OCI-LY3 (cell line): Measurements from ENCODE around the gene CNGA1.

Source experiments
- H2AFZ ChIP-seq: fragments of 200-600, 300-600 bp; shearing (Covaris generic); 2 replicates; pipeline ENCODE4 v1.6.0; 2014; ENCODE audit warnings: antibody characterized with exemption, low read depth, low read length
- H3K27ac ChIP-seq: fragments of 200-600, 300-600 bp; sonication (generic); 2 replicates; pipeline ENCODE4 v1.5.1; 2014; ENCODE audit warnings: mild to moderate bottlenecking, low read length, moderate library complexity, mixed read lengths
- H3K27me3 ChIP-seq: fragments of 200-600, 300-600 bp; sonication (generic); 2 replicates; pipeline ENCODE4 v1.6.1; 2014; ENCODE audit warnings: low read depth, low read length, mixed read lengths
- H3K36me3 ChIP-seq: fragments of 200-600, 300-600 bp; sonication (generic); replicated peaks from 2 replicates; pipeline ENCODE3; 2014; ENCODE audit warnings: low read depth, low read length, mixed read lengths
- H3K4me1 ChIP-seq: fragments of 300-600, 200-600 bp; sonication (generic); 2 replicates; pipeline ENCODE4 v1.6.1; 2014; ENCODE audit warnings: low read length, mixed read lengths
- H3K4me2 ChIP-seq: fragments of 200-600, 300-600 bp; sonication (generic); 2 replicates; pipeline ENCODE4 v1.6.1; 2014; ENCODE audit warnings: low read length, mixed read lengths
- H3K4me3 ChIP-seq: fragments of 300-600, 200-600 bp; sonication (generic); 2 replicates; pipeline ENCODE4 v1.5.1; 2014; ENCODE audit warnings: antibody characterized with exemption, mild to moderate bottlenecking, low read length, moderate library complexity
- H3K79me2 ChIP-seq: fragments of 300-600, 200-600 bp; shearing (Covaris generic); 2 replicates; pipeline ENCODE4 v1.6.1; 2014; ENCODE audit warnings: mild to moderate bottlenecking, low read length, mixed read lengths
- H3K9ac ChIP-seq: fragments of 300-600, 200-600 bp; shearing (Covaris generic); 2 replicates; pipeline ENCODE4 v1.6.0; 2014; ENCODE audit warnings: mild to moderate bottlenecking, low read length, moderate library complexity
- H3K9me3 ChIP-seq: fragments of 200-600, 300-600 bp; shearing (Covaris generic); 2 replicates; pipeline ENCODE4 v1.6.1; 2014; ENCODE audit warnings: low read length, mixed read lengths; ENCODE audit not compliant: insufficient read depth
- H4K20me1 ChIP-seq: fragments of 200-600, 300-600 bp; sonication (generic); 2 replicates; pipeline ENCODE4 v1.6.1; 2016; ENCODE audit warnings: low read length, mixed read lengths; ENCODE audit not compliant: insufficient read depth
- EZH2phosphoT487 ChIP-seq: fragments of 200-600 bp; shearing (Covaris generic); IDR thresholded peaks from 2 replicates; pipeline ENCODE4 v1.6.1; 2018; ENCODE audit warnings: antibody characterized with exemption, mixed run types, low read depth
- TF ChIP-seq, protein P1 (sequence below): fragments of 200-600, 300-600 bp; sonication (generic); IDR thresholded peaks from 2 replicates; pipeline ENCODE4 v1.5.1; 2014; ENCODE audit warnings: antibody characterized with exemption, low read length, low read depth

The CNGA1 gene

GRCh38 chr4:47915378-47915777 is 101.1 kb downstream of the CNGA1 start:
- peak overlapping the region; percentile 64 for H3K9ac ChIP-seq
- peaks cover 35% of the 10 kb centered on the region for H3K4me1 ChIP-seq
- peak overlapping the region; percentile 92 for H3K4me2 ChIP-seq
- TF ChIP-seq, protein P1, sequence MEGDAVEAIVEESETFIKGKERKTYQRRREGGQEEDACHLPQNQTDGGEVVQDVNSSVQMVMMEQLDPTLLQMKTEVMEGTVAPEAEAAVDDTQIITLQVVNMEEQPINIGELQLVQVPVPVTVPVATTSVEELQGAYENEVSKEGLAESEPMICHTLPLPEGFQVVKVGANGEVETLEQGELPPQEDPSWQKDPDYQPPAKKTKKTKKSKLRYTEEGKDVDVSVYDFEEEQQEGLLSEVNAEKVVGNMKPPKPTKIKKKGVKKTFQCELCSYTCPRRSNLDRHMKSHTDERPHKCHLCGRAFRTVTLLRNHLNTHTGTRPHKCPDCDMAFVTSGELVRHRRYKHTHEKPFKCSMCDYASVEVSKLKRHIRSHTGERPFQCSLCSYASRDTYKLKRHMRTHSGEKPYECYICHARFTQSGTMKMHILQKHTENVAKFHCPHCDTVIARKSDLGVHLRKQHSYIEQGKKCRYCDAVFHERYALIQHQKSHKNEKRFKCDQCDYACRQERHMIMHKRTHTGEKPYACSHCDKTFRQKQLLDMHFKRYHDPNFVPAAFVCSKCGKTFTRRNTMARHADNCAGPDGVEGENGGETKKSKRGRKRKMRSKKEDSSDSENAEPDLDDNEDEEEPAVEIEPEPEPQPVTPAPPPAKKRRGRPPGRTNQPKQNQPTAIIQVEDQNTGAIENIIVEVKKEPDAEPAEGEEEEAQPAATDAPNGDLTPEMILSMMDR = no peak
- no peak for TF ChIP-seq EZH2phosphoT487
- H3K27ac ChIP-seq = peak overlapping the region; percentile 54
- peak overlapping the region; percentile 87 for H2AFZ ChIP-seq
- H3K79me2 ChIP-seq = peaks cover 40% of the 10 kb centered on the region
- peak overlapping the region; percentile 79 for H3K4me3 ChIP-seq
- H3K27me3 ChIP-seq = no peaks in the 10 kb centered on the region
- H3K36me3 ChIP-seq = peaks cover 19% of the 10 kb centered on the region
- peaks cover 4% of the 10 kb centered on the region; the same call in 1 of the 2 replicates for H4K20me1 ChIP-seq
- H3K9me3 ChIP-seq = no peaks in the 10 kb centered on the region

- peaks cover 4% of the 10 kb centered on the region; the same call in 1 of the 2 replicates for H4K20me1 ChIP-seq
- peak overlapping the region; percentile 79 for H3K4me3 ChIP-seq
- H3K27me3 ChIP-seq = no peaks in the 10 kb centered on the region
- peaks cover 23% of the 10 kb centered on the region for H3K36me3 ChIP-seq
- peak overlapping the region; percentile 92 for H3K4me2 ChIP-seq
- peaks cover 45% of the 10 kb centered on the region for H3K79me2 ChIP-seq
- H3K9ac ChIP-seq = peak overlapping the region; percentile 64
- peaks cover 35% of the 10 kb centered on the region for H3K4me1 ChIP-seq
- peak overlapping the region; percentile 54 for H3K27ac ChIP-seq
- TF ChIP-seq, protein P1 = no peak
- peak overlapping the region; percentile 87 for H2AFZ ChIP-seq
- no peaks in the 10 kb centered on the region for H3K9me3 ChIP-seq
These were observed 101.6 kb downstream of the CNGA1 start for GRCh38 chr4:47914926-47915237.

DNA sequence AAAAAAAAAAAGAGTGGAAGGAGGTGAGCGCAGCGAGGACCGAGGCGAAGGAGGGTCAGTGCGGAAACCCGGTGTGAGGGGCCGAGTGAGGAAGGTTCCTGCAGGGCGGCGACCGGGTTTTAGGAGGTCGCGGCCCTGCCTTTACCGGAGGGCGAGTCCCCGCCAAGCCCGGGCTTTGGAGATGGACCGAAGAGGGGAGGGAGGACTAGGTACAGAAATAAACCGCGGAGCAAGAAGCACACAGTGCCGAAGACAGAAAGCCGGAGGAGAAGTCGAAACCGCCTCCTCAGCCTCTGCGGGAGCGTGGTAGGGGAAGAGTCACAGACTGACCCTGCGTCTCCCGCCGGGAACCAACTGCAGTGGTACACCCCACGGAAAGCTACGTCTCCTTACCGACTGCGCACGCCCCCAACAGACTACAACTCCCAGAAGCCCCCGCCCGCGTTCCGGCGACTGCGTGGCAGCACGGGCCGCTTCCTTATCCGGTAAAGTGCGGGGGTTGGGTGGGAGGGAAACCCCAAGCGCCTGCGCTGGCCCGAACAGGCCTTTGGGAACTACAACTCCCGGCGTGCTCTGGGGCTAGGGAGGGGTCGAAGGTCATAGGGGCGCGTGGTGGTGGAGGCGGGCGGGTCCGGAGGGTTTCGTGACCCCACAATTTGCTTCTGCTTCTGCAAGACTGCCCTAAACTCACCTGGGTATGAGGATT is 102.1 kb downstream of the CNGA1 start, which contains the start of gene NFXL1:
NFXL1 (minus strand) TSS at position 364 of the 706 bp plus-strand sequence. CDS start 380 bp downstream, outside the sequence.
- peak within 1 kb of the TSS; percentile 93 for H3K4me3 ChIP-seq
- peak within 1 kb of the TSS; percentile 94 for H3K9ac ChIP-seq
- peak within 1 kb of the TSS; percentile 95 for H3K4me2 ChIP-seq
- TF ChIP-seq, protein P1 = no peak
- H3K79me2 ChIP-seq = peaks cover 45% of the 10 kb centered on the region
- no peaks in the 10 kb centered on the region for H3K27me3 ChIP-seq
- H3K36me3 ChIP-seq = peaks cover 23% of the 10 kb centered on the region
- H3K27ac ChIP-seq = peak within 1 kb of the TSS; percentile 59
- peaks cover 35% of the 10 kb centered on the region for H3K4me1 ChIP-seq
- H4K20me1 ChIP-seq = peaks cover 4% of the 10 kb centered on the region; the same call in 1 of the 2 replicates
- H3K9me3 ChIP-seq = no peaks in the 10 kb centered on the region
- H2AFZ ChIP-seq = peak within 1 kb of the TSS; percentile 87

GRCh38 chr4:47913861-47914219 is 102.6 kb downstream of the CNGA1 start:
- Histone ChIP-seq H3K79me2 (peaks cover 49% of the 10 kb centered on the region), H3K4me3 (peak overlapping the region; percentile 93), H2AFZ (peak overlapping the region; percentile 78), H3K27me3 (no peaks in the 10 kb centered on the region), H3K4me2 (peak overlapping the region; percentile 95), H3K36me3 (peaks cover 27% of the 10 kb centered on the region), H3K27ac (peak overlapping the region; percentile 59), H3K9ac (peak overlapping the region; percentile 94), H3K4me1 (peaks cover 35% of the 10 kb centered on the region), H3K9me3 (no peaks in the 10 kb centered on the region), H4K20me1 (peaks cover 4% of the 10 kb centered on the region; the same call in 1 of the 2 replicates)
- TF ChIP-seq, protein P1 = no peak
- TF ChIP-seq EZH2phosphoT487 = no peak
